RPMI7951 (cell line): ENCODE measurements around the gene BPIFA2. TPM values are rescaled to one million over a fixed set of nuclear protein-coding genes. Genes with fewer than 3 reads are reported as not detected.
"Not testable (repeated sequence)": the region's sequence is repeated elsewhere in the genome, so short reads cannot be mapped to it uniquely, and the experiment has no call there.

Source experiments
- DNase-seq: peaks from one replicate; pipeline ENCODE4 v3.0.0-alpha.2; 2012; ENCODE audit warnings: low read depth
- total RNA-seq: library from RNA; depleted of rRNA; stranded (reverse); fragments of >200 nt; shearing (Covaris generic); gene quantifications from 2 replicates; pipeline ENCODE4 v1.2.3, GENCODE V29; 2014

BPIFA2 gene
- total RNA-seq, 1 experiment from 2014 or later: not detected

DNA sequence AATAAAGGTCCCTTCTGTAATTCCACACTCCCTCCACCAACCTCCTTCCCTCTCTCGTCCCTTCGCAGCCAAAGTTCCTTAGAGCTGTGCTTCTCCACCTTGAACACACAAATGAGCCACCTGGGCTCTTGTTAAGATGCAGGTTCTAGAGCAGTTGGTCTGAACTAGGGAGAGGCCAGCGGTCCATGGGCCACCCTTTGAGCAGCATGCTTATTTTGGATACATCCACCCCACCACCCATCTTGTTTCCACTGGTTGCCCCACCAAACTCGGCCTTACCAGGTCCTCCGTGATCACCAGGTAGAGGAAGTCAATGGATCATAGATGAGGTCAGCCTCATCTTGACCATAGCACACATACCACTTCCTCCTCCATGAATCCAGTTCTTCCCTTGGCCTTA, 7.3 kb upstream of the BPIFA2 start:
- no peak for DNase-seq

DNA sequence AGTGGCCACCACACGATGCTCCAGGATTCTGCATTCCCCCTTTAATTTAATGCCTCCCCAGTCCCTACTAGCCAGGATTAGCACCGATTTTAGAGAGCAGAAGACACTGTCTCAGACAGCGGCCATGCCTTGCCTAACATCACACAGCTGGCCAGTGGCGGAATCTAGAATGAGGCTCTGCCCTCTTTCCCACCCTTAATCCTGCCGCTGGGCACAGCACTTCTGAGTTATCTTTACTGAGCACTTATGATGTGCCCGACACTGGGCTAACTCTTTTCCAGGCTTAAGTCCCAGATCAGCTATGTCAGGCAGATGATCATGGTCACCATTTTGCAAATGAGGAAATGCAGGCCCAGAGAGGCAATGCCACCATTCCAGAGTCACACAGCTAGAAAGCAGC, 5.6 kb upstream of the BPIFA2 start:
- no peak for DNase-seq

DNA sequence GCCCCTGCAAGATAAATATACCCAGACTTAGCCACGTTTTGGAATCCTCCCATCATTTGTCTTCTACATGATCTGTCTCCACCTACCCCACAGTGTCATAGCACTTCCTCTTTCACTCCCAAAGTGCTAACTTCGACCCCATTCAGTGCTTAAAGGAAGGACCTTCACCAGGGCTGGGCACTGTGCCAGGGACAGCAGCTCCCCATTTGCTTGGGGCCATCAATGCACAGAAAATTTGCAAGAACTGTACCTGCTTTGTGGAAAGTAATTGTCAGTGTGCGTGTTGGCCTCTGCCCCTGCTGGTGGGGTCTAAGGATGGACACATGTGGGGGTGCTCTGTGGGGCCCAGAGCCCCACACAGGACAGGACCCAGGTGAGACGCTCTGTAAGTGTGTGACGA, 5.2 kb upstream of the BPIFA2 start:
- no peak for DNase-seq

- DNase-seq: no peak
Observed at GRCh38 chr20:33163856-33164762, 3.9 kb upstream of the BPIFA2 start.

DNA sequence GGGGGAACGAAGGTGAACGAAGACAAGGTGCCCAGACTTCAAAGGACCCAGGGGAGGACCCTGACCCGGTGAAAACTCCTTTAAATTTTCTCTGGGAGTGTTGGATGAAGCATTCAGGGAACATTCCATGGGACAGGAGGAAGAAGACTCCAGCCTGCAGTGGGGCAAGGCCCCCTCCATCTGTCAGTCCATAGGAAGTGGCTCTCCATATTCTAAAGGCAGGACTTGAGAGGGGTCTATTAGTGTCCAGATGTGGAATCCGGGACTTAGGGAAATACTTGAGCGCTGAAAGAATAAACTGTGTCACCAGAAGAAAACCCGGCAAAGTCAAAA, 3.2 kb upstream of the BPIFA2 start:
- no peak for DNase-seq

DNA sequence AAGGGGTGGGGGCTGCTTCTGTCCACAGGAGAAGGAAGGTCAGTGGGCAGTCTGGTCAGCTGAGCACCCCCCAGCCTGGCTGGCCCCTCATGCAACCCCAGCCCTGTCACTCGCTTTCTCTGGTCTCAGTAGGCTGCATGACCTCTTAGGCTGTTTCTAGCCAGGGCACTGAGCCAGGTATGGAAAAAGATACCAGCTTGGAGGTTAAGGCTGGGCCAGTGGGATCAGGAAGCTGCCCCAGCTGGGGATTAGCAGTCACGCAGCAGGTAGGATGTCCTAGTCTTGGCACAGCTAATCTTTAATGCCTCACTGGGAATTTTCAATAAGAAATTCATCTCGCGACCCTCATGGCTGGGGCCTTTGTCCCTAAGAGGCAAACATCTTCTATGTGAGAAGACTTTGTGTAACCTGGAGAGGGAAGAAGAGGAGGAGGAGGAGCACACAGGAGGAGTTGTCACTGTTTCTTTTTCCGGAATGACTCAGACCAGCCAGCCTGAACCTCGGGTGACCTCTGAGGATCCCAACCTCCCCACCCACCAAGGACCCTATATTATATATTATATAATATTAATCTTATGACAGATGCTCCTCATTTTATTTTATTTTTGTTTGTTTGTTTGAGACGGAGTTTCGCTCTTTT, 2.4 kb upstream of the BPIFA2 start:
- DNase-seq: no peak

- DNase-seq: no peak
Observed at GRCh38 chr20:33166533-33167113, 1.3 kb upstream of the BPIFA2 start.

- DNase-seq: peak; percentile 14
Observed at GRCh38 chr20:33169176-33169794, 1.3 kb downstream of the BPIFA2 start.

DNA sequence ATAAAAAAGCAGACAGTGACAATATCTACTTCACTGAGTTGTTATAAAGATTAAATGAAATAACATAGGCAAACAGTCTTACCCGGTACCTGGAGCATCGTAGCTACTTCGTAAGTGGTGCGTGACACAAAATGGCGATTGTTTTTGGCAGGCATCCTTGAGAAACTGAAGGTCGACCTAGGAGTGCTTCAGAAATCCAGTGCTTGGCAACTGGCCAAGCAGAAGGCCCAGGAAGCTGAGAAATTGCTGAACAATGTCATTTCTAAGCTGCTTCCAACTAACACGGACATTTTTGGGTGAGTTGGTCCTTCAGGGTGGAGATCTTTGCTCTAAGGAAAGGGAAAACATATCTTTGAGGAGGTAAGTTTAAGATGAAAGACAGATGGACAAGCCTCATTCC, 4.8 kb downstream of the BPIFA2 start:
- peak; percentile 9 for DNase-seq

GRCh38 chr20:33175123-33175522, 7.2 kb downstream of the BPIFA2 start:
- DNase-seq: no peak

- no peak for DNase-seq
Observed at GRCh38 chr20:33176101-33176500, 8.1 kb downstream of the BPIFA2 start.

DNA sequence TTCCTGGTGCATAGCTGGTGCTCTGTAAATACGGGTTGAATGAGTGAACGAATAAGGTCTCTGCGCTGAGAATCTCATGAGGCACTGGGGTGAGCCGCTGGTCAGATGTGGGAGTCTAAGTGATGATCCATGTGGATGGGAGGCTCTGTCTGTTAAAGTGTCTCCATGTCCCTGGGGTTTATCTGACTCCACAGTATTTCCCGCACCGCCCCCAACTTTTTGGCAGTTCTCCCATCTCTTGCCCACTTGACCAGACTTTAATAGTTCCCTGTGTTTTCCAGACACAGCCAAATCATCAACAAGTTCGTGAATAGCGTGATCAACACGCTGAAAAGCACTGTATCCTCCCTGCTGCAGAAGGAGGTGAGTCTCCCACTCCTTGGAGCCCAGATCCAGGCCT, 9.9 kb downstream of the BPIFA2 start:
- no peak for DNase-seq

GRCh38 chr20:33178726-33179125, 10.8 kb downstream of the BPIFA2 start:
- no peak for DNase-seq

DNA sequence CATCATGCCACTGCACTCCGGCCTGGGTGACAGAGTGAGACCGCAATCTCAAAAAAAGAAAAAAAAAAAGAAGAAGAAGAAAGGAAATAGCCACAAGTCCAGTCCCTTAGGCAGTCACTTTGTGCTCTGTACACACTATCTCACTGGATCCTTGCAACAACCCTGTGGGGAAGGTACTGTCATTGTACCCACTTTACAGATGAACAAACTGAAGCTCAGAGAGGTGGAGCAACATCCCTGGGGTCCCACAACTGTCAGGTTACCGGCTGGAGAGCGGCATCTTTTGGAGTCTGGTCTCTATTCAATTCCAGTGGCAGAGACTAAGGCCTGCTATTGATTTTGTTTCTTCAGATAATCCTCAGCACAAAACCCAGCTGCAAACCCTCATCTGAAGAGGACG, 12.2 kb downstream of the BPIFA2 start:
- DNase-seq: no peak

- no peak for DNase-seq
Observed at GRCh38 chr20:33181482-33182093, 13.6 kb downstream of the BPIFA2 start.

- no peak for DNase-seq
Observed at GRCh38 chr20:33183312-33183711, 15.4 kb downstream of the BPIFA2 start.

DNA sequence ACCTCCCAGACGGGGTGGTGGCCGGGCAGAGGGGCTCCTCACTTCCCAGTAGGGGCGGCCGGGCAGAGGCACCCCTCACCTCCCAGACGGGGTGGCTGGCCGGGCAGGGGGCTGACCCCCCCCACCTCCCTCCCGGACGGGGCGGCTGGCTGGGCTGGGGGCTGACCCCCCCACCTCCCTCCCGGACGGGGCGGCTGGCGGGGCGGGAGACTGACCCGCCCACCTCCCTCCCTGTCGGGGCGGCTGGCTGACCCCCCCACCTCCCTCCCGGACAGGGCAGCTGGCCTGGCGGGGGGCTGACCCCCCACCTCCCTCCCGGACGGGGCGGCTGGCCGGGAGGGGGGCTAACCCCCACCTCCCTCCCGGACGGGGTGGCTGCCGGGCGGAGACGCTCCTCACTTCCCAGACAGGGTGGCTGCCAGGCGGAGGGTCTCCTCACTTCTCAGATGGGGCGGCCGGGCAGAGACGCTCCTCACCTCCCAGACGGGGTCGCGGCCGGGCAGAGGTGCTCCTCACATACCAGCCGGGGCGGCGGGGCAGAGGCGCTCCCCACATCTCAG, 17.2 kb downstream of the BPIFA2 start:
- DNase-seq: not testable (repeated sequence)

DNA sequence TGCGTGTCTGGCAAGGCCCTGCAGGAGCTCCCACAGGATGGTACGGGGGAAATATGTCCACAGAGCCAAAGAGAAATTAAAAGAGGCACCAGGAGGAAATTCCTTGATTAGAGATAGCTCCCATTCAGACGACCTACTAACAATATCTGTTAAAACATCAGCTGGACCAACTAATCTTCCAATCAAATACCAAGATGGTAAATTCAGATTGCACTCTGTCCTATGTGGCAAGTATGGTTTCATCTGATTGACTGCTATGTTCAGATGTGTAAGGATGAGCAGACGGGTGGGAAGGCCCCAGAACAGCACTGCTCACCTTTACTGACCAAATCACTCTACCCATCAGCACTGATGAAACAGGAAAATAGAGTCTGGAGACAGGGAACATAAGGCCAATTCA, 19.5 kb downstream of the BPIFA2 start:
- DNase-seq: no peak

DNA sequence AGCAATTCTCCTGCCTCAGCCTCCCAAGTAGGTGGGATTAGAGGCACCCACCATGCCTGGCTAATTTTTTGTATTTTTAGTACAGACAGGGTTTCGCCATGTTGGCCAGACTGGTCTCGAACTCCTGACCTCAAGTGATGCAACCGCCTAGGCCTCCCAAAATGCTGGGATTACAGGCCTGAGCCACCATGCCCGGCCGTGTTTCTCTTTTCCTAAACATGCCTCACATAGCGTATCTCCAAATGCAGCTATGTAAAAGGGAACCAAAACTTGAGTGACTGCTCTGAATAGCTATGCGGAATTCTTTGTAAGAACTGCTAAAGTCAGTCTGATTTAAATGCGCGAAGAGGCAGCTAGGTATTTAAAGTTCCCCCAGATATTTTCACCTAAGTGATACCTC, 20.5 kb downstream of the BPIFA2 start:
- DNase-seq: no peak

DNA sequence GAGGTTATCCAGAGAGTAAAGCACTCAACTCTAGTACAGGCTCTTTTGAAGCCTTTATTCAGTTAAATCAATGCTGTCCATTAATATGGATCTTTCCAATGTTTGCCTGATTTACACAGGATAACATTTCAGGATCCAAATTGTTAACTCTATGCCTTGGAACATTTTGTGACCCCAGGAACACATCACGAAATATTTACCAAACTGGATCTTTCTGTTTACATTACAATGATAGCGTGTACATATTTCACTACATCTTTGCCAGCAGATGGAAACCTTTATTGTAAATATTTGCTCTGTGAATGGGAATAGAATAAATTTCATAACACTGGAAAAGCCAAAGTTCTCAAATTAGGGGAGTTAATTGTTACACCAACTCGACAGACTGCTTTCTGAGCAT, 23.5 kb downstream of the BPIFA2 start:
- no peak for DNase-seq

DNA sequence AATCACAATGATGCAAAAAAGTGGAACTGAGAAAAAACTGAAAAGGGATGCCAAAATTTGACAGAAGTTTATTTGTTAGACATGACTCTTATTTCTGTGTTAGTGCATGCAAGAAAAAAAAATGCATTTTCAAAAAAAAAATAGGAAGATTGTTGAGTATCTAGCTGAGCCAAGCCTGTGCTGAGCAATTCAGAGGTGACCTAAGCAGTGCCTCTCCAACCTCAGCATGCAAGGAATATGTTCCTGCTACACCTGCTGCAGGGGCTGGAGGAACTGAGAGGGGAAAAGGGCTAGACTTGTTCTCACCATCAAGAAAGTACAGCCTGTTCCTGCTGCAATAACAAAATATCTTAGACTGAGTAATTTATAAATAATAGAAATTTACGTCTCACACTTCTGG, 24.0 kb downstream of the BPIFA2 start:
- DNase-seq: no peak
